ENCODE results near the gene SMCO2.

Gene SMCO2

GRCh38 chr12:27446436-27446835, at the start of gene SMCO2:
Gene SMCO2 (plus strand): TSS chr12:27446736. CDS start chr12:27470632, 23,896 bp downstream.
- no peak for DNase-seq

- no peak for DNase-seq
Measured at GRCh38 chr12:27398466-27398865, 48.1 kb upstream of the SMCO2 start.

DNA sequence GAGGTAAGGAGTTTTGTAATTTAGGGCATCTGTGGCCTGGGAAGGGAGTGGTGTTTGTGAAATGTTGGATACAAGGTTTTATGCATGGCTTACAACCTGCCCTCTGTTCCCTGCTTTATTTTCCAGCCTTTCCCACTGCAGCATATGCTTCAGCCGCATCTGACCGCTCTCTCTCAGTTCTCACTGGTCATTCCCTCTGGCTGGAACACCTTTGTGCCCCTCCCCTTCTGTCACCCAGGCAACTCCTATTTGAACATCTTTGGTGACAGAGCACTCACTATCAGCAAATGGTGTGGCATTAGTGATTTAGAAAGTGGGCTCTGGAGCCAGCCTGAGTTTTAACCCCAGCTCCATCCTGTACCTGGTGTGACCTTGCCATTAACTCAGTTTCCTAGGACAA, 47.5 kb upstream of the SMCO2 start:
- no peak for DNase-seq

DNA sequence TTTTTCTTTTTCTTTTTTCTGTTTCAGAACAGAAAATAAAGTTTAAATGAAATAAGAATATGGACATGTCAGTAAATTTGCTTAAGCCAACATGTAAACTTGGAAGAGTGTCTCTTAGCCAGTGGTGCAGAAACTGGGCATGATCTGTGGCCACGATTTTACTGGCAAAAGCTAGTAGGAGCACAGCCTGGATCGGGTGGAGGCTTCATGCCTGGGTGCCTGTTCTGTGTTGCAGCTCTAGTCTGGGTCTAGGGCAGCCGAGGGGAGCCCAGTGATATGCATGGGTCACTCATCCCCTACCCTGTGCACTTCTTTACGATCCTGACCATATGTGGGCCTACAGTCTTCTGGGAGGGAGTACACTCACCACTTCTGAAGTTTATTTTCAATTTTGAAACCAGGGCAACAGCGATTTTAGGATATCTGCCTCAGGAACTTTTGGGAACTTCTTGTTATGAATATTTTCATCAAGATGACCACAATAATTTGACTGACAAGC, 45.6 kb upstream of the SMCO2 start:
- DNase-seq = no peak

- no peak for DNase-seq
Measured at GRCh38 chr12:27412047-27412446, 34.5 kb upstream of the SMCO2 start.

- no peak for DNase-seq
Measured at GRCh38 chr12:27422697-27423096, 23.8 kb upstream of the SMCO2 start.

DNA sequence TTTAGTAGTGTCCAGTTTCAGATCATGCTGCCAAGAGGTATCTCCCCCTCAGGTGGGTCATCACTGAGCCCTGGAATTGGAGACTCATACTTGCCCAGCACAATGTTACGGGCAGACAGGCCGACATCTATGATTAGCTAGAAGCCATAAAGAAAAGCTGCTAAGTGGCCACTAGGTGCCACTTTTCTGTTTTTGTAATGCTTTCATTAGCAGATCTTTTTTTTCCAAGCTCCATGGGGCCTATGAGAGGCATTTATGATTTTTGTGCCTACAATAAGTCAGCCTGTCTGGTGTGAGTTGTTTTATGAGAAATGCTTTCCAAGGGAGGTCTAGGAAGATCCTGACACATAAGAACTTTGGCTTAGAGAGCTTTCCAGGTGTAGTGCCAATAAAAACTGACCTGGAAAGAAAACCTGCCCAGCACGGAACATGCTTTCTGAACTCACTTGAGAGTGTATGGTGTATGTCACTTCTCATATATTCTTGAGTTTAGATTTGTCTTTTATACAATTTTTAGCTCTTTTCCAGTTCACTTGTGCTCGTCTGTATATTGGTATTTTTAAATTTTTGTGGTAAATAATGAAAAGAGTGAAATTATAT, 21.8 kb upstream of the SMCO2 start:
- DNase-seq = no peak

DNA sequence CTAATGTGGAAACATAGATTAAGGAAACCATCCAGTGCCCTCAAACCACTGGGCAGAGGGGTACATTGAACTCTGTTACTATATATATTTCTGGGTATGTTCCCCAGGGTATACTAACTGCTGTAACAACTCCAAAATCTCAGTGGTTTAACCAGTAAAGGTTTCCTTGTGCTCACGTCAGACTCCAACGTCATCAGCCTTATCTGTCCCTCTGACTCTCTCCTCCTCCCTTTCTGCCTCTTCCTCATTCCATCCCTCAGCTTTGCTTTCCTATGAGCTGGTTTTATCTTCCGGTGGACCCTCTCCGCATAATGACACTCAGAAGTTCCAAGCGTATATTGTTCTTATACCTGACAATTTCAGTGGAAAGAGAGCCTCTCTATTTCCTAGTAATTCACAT, 21.2 kb upstream of the SMCO2 start:
- DNase-seq = no peak

- DNase-seq = no peak
Measured at GRCh38 chr12:27426743-27427487, 19.6 kb upstream of the SMCO2 start.

DNA sequence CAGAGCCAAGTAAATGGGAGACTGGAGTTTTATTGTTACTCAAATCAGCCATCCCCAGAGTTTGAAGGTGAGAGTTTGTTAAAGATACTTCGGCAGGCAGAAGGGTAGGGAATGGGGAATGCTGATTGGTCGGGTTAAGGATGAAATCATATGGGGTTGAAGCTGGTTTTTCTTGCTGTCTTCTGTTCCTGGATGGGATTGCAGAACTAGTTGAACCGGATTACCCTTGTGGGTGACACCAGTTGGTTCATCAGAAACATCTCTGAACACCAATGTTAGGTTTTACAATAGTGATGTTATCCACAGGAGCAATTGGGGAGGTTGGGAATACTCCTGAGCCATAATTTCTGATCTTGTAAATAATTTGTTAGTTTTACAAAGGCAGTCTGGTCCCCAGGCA, 18.7 kb upstream of the SMCO2 start:
- no peak for DNase-seq

GRCh38 chr12:27428466-27428865, 18.1 kb upstream of the SMCO2 start:
- no peak for DNase-seq

GRCh38 chr12:27429606-27430005, 16.9 kb upstream of the SMCO2 start:
- no peak for DNase-seq

GRCh38 chr12:27431185-27431584, 15.4 kb upstream of the SMCO2 start:
- no peak for DNase-seq

- DNase-seq = peak; percentile 23
Measured at GRCh38 chr12:27434673-27435565, 11.6 kb upstream of the SMCO2 start.

- DNase-seq = no peak
Measured at GRCh38 chr12:27436029-27436428, 10.5 kb upstream of the SMCO2 start.

DNA sequence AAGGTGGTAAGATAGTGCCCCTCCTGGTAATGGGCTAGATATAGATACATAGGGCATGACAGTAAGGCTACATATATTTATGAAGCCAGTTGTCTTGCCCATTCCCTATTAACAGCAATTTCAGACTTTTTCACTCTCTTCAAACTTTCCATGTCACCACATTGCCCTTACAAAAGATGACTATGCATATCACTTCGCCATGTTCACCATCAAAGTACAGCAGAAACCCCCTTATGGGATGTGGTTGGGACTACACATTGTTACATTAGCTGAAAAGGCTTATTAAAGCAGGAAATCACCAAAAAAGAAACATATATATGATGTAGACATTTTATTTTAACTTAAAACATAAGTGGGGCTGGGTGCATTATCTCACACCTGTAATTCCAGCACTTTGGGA, 9.8 kb upstream of the SMCO2 start:
- no peak for DNase-seq

DNA sequence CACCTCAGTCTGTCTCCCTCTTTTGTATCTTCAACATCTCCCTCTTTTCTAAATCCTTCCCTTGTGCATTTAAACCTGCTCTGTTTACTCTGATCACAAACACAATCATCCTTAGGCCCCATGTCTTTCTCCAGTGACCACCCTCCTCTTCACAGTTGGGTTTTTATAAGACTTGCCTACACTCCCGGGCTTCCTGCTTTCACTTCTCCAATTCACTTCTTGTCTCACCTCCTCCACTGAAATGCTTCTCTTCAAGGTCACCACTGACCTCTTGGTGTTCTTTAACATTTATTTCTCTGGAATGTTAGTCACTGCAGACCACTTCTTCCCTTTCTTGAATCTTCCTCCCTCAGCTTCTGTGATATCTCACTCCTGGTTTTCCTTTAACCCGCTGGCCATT, 8.7 kb upstream of the SMCO2 start:
- no peak for DNase-seq

- DNase-seq = no peak
Measured at GRCh38 chr12:27447761-27448160, 1.2 kb downstream of the SMCO2 start.

DNA sequence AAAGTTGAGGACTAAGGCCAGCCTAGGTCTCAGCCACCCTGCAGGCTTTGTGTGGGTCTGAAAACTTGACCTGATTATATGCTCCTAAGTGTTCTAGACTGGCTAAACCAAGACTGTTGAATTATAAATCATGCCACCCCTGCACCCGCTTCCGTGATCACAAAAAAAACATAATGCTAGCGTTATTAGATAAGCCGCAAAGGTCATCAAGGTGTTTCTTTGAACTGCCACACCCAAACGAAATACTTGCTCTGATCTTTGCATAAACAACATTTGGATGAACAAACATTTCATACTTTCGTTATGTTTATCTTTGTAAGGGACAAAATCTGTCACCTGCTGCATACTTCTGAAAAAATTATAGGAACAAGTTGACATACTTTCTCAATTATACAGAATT, 2.5 kb downstream of the SMCO2 start:
- no peak for DNase-seq

- DNase-seq = no peak
Measured at GRCh38 chr12:27449893-27450534, 3.5 kb downstream of the SMCO2 start.

DNA sequence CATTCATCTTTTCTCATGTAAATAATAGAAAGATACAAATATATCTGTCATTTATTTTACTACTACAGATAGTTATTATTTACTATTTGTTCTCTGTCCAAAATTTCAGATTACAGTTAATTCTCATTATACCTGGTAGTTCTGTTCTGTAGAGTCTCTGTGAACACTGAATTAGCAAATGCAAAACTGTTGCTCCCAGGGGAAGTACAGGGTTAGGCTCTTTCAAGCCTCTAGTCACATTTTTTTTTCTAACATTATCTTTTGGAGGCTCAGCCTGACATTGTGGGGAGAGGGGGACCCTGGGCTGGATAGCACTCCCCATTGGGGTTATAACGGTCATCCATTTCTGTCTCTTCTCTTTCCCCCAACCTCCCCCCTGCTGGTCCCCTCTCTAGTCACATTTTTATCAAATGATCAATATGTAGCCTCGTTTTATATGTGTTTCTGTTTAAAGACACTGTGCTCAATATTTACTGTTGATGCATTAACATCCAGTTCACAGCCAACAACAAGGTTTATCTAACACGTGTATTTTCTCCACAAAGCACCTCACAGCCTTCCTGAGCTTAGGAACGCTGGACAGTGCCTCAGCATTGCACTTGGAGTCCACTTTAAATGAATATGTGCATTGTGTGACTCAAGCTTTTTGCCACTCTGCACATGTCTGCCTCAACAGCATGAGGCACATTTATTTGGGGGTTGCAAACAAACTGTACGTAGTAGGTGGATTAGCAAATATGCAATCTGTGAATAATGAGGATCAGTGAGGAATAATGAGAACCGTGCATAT, 4.7 kb downstream of the SMCO2 start:
- DNase-seq = no peak

GRCh38 chr12:27453421-27453820, 6.9 kb downstream of the SMCO2 start:
- no peak for DNase-seq
